GM10266 (cell line): ENCODE data around the gene PEAK1.

Experiments used
- DNase-seq: peaks from one replicate; pipeline ENCODE4 v3.0.0; 2012; ENCODE audit errors: extremely low spot score
- TF ChIP-seq, protein P1 (sequence below): IDR thresholded peaks from 2 replicates; pipeline ENCODE4 v1.5.1; 2012; ENCODE audit warnings: mild to moderate bottlenecking, low read depth; ENCODE audit not compliant: control insufficient read depth, insufficient read depth; ENCODE audit errors: missing control alignments

PEAK1 gene

GRCh38 chr15:77091097-77091496, 328.8 kb downstream of the PEAK1 start:
- TF ChIP-seq, protein P1, sequence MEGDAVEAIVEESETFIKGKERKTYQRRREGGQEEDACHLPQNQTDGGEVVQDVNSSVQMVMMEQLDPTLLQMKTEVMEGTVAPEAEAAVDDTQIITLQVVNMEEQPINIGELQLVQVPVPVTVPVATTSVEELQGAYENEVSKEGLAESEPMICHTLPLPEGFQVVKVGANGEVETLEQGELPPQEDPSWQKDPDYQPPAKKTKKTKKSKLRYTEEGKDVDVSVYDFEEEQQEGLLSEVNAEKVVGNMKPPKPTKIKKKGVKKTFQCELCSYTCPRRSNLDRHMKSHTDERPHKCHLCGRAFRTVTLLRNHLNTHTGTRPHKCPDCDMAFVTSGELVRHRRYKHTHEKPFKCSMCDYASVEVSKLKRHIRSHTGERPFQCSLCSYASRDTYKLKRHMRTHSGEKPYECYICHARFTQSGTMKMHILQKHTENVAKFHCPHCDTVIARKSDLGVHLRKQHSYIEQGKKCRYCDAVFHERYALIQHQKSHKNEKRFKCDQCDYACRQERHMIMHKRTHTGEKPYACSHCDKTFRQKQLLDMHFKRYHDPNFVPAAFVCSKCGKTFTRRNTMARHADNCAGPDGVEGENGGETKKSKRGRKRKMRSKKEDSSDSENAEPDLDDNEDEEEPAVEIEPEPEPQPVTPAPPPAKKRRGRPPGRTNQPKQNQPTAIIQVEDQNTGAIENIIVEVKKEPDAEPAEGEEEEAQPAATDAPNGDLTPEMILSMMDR = no peak
- no peak for DNase-seq

GRCh38 chr15:77087213-77087612, 332.7 kb downstream of the PEAK1 start:
- DNase-seq = no peak
- TF ChIP-seq, protein P1 = no peak

DNA sequence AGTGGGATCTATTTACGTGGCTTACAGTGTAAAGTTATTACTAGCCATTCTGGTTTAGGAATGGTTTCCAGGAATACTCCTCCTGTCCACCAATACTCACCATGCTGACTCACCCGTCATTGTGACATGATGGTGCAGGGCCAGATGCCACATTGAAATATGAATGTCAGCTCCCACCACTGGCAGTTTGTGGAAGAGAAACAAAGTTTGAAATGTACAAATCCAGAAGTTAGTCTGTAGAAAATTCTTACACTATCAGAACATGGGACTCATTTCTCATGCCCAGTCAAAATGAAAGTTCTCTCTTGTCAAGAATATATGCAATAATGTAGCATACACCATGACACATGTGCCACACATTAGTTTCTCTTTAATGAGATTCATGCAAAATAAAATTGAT, 334.6 kb downstream of the PEAK1 start:
- TF ChIP-seq, protein P1 = no peak
- DNase-seq = no peak

- TF ChIP-seq, protein P1 = no peak
- DNase-seq = no peak
Measured at GRCh38 chr15:77084436-77084835, 335.5 kb downstream of the PEAK1 start.

- TF ChIP-seq, protein P1 = no peak
- DNase-seq = peak; percentile 72
Measured at GRCh38 chr15:77083381-77084160, 336.3 kb downstream of the PEAK1 start.

DNA sequence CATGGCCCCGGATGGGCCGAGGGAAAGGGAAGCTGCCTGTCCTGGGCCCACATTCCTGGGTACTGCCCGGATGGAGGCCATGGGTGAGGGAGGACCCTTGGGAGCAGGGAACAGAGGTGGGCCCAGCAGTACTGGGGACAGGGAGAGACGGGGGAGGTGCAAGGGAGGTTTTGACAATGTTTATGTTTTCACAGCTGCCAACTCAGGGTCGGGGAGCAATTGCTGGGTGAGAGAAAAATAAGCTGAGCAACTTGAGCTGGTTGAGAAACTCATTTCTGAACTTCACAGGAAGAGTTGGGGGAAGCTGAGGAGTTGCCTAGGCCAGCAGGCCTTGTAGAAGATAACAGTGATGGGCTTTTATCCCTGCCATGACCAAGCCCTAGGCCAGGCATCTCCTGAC, 337.9 kb downstream of the PEAK1 start:
- no peak for DNase-seq
- TF ChIP-seq, protein P1 = no peak

DNA sequence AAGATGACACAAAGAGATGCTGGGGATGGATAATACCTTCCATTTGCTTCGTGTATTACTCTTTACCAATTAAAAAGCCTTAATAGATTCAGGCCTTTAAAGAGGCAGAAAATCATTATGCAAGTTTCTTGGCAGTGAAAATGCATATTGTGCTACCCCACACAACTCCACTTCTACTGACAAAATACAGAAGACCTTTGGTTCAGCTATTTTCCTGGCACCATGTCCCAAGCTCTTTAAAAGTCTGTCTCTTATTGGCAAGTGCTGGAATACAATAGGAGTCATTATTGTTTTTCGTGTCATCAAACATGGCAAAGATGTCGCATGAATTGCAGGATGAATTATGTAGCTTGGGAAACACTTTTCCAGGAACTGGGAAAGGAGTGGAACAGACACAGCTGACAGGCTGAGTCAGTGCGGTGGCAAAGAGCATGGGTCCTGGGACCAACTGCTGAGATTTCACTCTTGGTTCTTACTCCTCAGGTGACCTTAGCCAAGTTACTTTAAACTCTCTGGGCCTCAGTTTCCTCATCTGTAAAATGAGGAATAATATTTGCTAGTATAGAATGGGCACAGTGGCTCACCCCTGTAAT, 343.5 kb downstream of the PEAK1 start:
- TF ChIP-seq, protein P1 = no peak

More for the DNA sequence above, 343.5 kb downstream of the PEAK1 start:
- DNase-seq = no peak
